ENCODE results near the gene NAALADL2. TPM values are rescaled to one million over a fixed set of nuclear protein-coding genes. Genes with fewer than 3 reads are reported as not detected.
"Not testable (repeated sequence)": the region's sequence is repeated elsewhere in the genome, so short reads cannot be mapped to it uniquely, and the experiment has no call there.

NAALADL2 gene
- total RNA-seq, 1 donor from 2014 or later, result 12.5 TPM

DNA sequence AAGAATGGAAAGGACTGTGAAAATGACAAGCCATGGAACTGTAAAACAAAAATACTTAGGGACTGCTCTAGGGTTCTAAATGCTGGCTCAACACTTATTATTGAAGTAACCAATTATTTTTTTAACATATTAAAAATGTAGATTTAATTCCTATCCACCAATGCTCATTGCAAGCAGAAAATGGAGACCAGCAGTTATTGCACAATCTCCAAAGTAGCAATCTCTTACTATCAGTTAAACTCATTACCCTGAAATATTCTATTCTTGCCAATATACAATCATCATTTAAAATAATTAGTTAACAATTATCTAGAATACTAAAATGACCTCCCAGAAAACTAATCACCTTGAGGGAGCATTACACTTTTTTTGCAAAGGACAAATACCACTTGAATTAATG lies 499.8 kb downstream of the NAALADL2 start:
- intact Hi-C loops (cut with DNase I), result no loop called here

DNA sequence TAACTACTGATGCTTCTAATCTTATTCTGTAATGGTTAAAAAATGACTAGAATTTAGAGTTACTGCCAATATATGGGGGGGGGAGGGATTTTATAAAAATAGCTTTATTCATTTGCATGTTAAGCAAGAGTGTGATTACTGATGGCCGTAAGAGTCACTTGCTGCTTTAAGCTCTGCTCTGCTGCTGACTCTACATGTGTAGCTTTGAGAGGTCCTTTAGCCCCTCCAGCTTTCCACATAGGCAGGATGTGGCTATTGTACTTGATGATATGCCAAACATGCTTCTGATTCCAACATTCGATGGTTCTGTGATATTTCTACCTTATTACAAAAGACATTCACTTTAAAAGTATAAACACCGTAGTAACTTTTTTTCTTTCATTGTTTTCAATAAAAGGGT lies 511.3 kb downstream of the NAALADL2 start:
- not testable (repeated sequence) for H3K27me3 ChIP-seq

More for the DNA sequence above, 499.8 kb downstream of the NAALADL2 start:
- H3K27ac ChIP-seq, result no peak overlapping the region
- no peaks in the 10 kb centered on the region for H3K9me3 ChIP-seq
- no peaks in the 10 kb centered on the region for H3K4me1 ChIP-seq
- no peaks in the 10 kb centered on the region for H3K27me3 ChIP-seq
- no peak for DNase-seq (ENCODE audit: extremely low spot score in 2 of 2)
- no peaks in the 10 kb centered on the region for H3K36me3 ChIP-seq
- H3K4me3 ChIP-seq, result no peak overlapping the region
- TF ChIP-seq, protein P1, sequence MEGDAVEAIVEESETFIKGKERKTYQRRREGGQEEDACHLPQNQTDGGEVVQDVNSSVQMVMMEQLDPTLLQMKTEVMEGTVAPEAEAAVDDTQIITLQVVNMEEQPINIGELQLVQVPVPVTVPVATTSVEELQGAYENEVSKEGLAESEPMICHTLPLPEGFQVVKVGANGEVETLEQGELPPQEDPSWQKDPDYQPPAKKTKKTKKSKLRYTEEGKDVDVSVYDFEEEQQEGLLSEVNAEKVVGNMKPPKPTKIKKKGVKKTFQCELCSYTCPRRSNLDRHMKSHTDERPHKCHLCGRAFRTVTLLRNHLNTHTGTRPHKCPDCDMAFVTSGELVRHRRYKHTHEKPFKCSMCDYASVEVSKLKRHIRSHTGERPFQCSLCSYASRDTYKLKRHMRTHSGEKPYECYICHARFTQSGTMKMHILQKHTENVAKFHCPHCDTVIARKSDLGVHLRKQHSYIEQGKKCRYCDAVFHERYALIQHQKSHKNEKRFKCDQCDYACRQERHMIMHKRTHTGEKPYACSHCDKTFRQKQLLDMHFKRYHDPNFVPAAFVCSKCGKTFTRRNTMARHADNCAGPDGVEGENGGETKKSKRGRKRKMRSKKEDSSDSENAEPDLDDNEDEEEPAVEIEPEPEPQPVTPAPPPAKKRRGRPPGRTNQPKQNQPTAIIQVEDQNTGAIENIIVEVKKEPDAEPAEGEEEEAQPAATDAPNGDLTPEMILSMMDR (IDR thresholded peaks at IDR 0.05), result no peak
- TF ChIP-seq POLR2A (IDR thresholded peaks at IDR 0.05) (no peak), POLR2AphosphoS5 (IDR thresholded peaks at IDR 0.05; ENCODE audit: insufficient read depth in 1 of 2, low read depth in 1 of 2) (no peak)

GRCh38 chr3:175371187-175371586 lies 512.1 kb downstream of the NAALADL2 start:
- H3K27me3 ChIP-seq; intact Hi-C loops (cut with DNase I); DNase-seq (ENCODE audit: extremely low spot score in 2 of 2); H3K4me3 ChIP-seq; H3K36me3 ChIP-seq; H3K4me1 ChIP-seq; H3K9me3 ChIP-seq; H3K27ac ChIP-seq: not testable (repeated sequence)

More for the DNA sequence above, 511.3 kb downstream of the NAALADL2 start:
- DNase-seq (ENCODE audit: extremely low spot score in 2 of 2); intact Hi-C loops (cut with DNase I); H3K4me1 ChIP-seq; H3K4me3 ChIP-seq; H3K27ac ChIP-seq; H3K36me3 ChIP-seq; H3K9me3 ChIP-seq: not testable (repeated sequence)

- no peak overlapping the region for H3K4me3 ChIP-seq
- intact Hi-C loops (cut with DNase I), result no loop called here
- no peaks in the 10 kb centered on the region for H3K27me3 ChIP-seq
- no peak overlapping the region for H3K27ac ChIP-seq
- TF ChIP-seq POLR2A (IDR thresholded peaks at IDR 0.05) (no peak), POLR2AphosphoS5 (IDR thresholded peaks at IDR 0.05; ENCODE audit: insufficient read depth in 1 of 2, low read depth in 1 of 2) (no peak)
- TF ChIP-seq, protein P1 (IDR thresholded peaks at IDR 0.05), result no peak
- no peaks in the 10 kb centered on the region for H3K9me3 ChIP-seq
- H3K36me3 ChIP-seq, result no peaks in the 10 kb centered on the region
- DNase-seq (ENCODE audit: extremely low spot score in 2 of 2), result no peak
- H3K4me1 ChIP-seq, result no peaks in the 10 kb centered on the region
Measured at GRCh38 chr3:175374705-175375104, 515.6 kb downstream of the NAALADL2 start.

- intact Hi-C loops (cut with DNase I), result no loop called here
- Histone ChIP-seq H3K4me1 (no peaks in the 10 kb centered on the region), H3K36me3 (no peaks in the 10 kb centered on the region), H3K4me3 (no peak overlapping the region), H3K27me3 (no peaks in the 10 kb centered on the region), H3K27ac (no peak overlapping the region), H3K9me3 (no peaks in the 10 kb centered on the region)
- DNase-seq (ENCODE audit: extremely low spot score in 2 of 2), result no peak
- TF ChIP-seq, protein P1 (IDR thresholded peaks at IDR 0.05), result no peak
- TF ChIP-seq POLR2AphosphoS5 (IDR thresholded peaks at IDR 0.05; ENCODE audit: insufficient read depth in 1 of 2, low read depth in 1 of 2), result no peak
- TF ChIP-seq POLR2A (IDR thresholded peaks at IDR 0.05), result no peak
Measured at GRCh38 chr3:175378348-175378747, 519.2 kb downstream of the NAALADL2 start.

GRCh38 chr3:175381685-175382084 lies 522.6 kb downstream of the NAALADL2 start:
- DNase-seq (ENCODE audit: extremely low spot score in 2 of 2), result no peak
- no peaks in the 10 kb centered on the region for H3K4me1 ChIP-seq
- no peak overlapping the region for H3K27ac ChIP-seq
- H3K36me3 ChIP-seq, result no peaks in the 10 kb centered on the region
- H3K9me3 ChIP-seq, result no peaks in the 10 kb centered on the region
- H3K4me3 ChIP-seq, result no peak overlapping the region
- TF ChIP-seq POLR2A (IDR thresholded peaks at IDR 0.05), result no peak
- TF ChIP-seq, protein P1 (IDR thresholded peaks at IDR 0.05), result no peak
- intact Hi-C loops (cut with DNase I), result no loop called here
- no peaks in the 10 kb centered on the region for H3K27me3 ChIP-seq

Data from vagina (tissue), 2 donors.